Measurements from ENCODE around the gene ASB18.

ASB18 gene

GRCh38 chr2:236207472-236207871, 56.7 kb downstream of the ASB18 start:
- no peak for DNase-seq

GRCh38 chr2:236205867-236206645, 58.1 kb downstream of the ASB18 start:
- no peak for DNase-seq

- no peak for DNase-seq
These were observed 59.3 kb downstream of the ASB18 start for GRCh38 chr2:236204953-236205352.

GRCh38 chr2:236200378-236200777, 63.8 kb downstream of the ASB18 start:
- no peak for DNase-seq

GRCh38 chr2:236196366-236196765, 67.8 kb downstream of the ASB18 start:
- DNase-seq: no peak

GRCh38 chr2:236195726-236196125, 68.5 kb downstream of the ASB18 start:
- DNase-seq: no peak

GRCh38 chr2:236194786-236195185, 69.4 kb downstream of the ASB18 start:
- DNase-seq: no peak

- no peak for DNase-seq
These were observed 71.2 kb downstream of the ASB18 start for GRCh38 chr2:236193026-236193425.

GRCh38 chr2:236190674-236191073, 73.5 kb downstream of the ASB18 start:
- DNase-seq: no peak

GRCh38 chr2:236184701-236185100, 79.5 kb downstream of the ASB18 start:
- DNase-seq: no peak

GRCh38 chr2:236180831-236181453, 83.3 kb downstream of the ASB18 start:
- DNase-seq: no peak

- DNase-seq: no peak
These were observed 84.0 kb downstream of the ASB18 start for GRCh38 chr2:236180076-236180816.

- no peak for DNase-seq
These were observed 84.8 kb downstream of the ASB18 start for GRCh38 chr2:236179236-236180075.

GRCh38 chr2:236178890-236179235, 85.3 kb downstream of the ASB18 start:
- no peak for DNase-seq

GRCh38 chr2:236177967-236178889, 86.0 kb downstream of the ASB18 start:
- no peak for DNase-seq

- DNase-seq: no peak
These were observed 86.6 kb downstream of the ASB18 start for GRCh38 chr2:236177604-236177966.

- no peak for DNase-seq
These were observed 87.3 kb downstream of the ASB18 start for GRCh38 chr2:236176951-236177350.

GRCh38 chr2:236176417-236176816, 87.8 kb downstream of the ASB18 start:
- DNase-seq: no peak

- DNase-seq: no peak
These were observed 88.6 kb downstream of the ASB18 start for GRCh38 chr2:236175548-236176150.

GRCh38 chr2:236173729-236174607, 90.2 kb downstream of the ASB18 start:
- DNase-seq: no peak

Measured in activated CD4-positive, CD25-positive, alpha-beta regulatory T cell treated with anti-CD3 and anti-CD28 coated beads, Interleukin-2, amount 50 U/mL, for 72 hours (primary cell).